Trophoblast cell (in vitro differentiated cells and primary cell): ENCODE measurements around the gene TOB1.
"Not testable (repeated sequence)": the region's sequence is repeated elsewhere in the genome, so short reads cannot be mapped to it uniquely, and the experiment has no call there.

Source experiments
- DNase-seq, 2 donors: peaks; one replicate each; pipeline ENCODE4 v3.0.0-alpha.2; 2016
- H2AFZ ChIP-seq: 2 replicates; pipeline ENCODE4 v1.6.1; 2013; ENCODE audit warnings: low read length, moderate library complexity, mild to moderate bottlenecking; ENCODE audit not compliant: insufficient read depth, poor library complexity
- H2AK5ac ChIP-seq: 2 replicates; pipeline ENCODE4 v1.6.1; 2013; ENCODE audit warnings: mild to moderate bottlenecking, low read length
- H2BK120ac ChIP-seq: 2 replicates; pipeline ENCODE4 v1.6.1; 2013; ENCODE audit warnings: low read length, mild to moderate bottlenecking, moderate library complexity; ENCODE audit not compliant: insufficient read depth, poor library complexity
- H2BK12ac ChIP-seq: 2 replicates; pipeline ENCODE4 v1.6.1; 2013; ENCODE audit warnings: mild to moderate bottlenecking, low read length, moderate library complexity
- H2BK5ac ChIP-seq: 2 replicates; pipeline ENCODE4 v1.6.1; 2013; ENCODE audit warnings: low read length, low read depth, moderate library complexity, mild to moderate bottlenecking; ENCODE audit not compliant: poor library complexity
- H3K14ac ChIP-seq: 2 replicates; pipeline ENCODE4 v1.6.1; 2013; ENCODE audit warnings: mild to moderate bottlenecking, low read length
- H3K18ac ChIP-seq: 2 replicates; pipeline ENCODE4 v1.6.1; 2013; ENCODE audit warnings: mild to moderate bottlenecking, low read length
- H3K23ac ChIP-seq: 2 replicates; pipeline ENCODE4 v1.6.1; 2013; ENCODE audit warnings: low read length
- H3K27ac ChIP-seq: 2 replicates; pipeline ENCODE4 v1.5.1; 2013; ENCODE audit warnings: low read depth, mild to moderate bottlenecking, inconsistent platforms, low read length, moderate library complexity
- H3K27me3 ChIP-seq: 2 replicates; pipeline ENCODE4 v1.6.1; 2013; ENCODE audit warnings: inconsistent platforms, mild to moderate bottlenecking, low read length, moderate library complexity; ENCODE audit not compliant: insufficient read depth
- H3K36me3 ChIP-seq, 2 experiments: 1 replicate in 1 of 2; 2 replicates in 1 of 2; pipeline ENCODE4 v1.6.1; 2013; ENCODE audit warnings: low read length in 2 of 2, mild to moderate bottlenecking in 2 of 2, moderate library complexity in 1 of 2; ENCODE audit not compliant: insufficient read depth in 2 of 2, control insufficient read depth in 1 of 2
- H3K4ac ChIP-seq: 2 replicates; pipeline ENCODE4 v1.6.1; 2013; ENCODE audit warnings: low read depth, mild to moderate bottlenecking, low read length, moderate library complexity
- H3K4me1 ChIP-seq, 2 experiments: 1 replicate in 1 of 2; 2 replicates in 1 of 2; pipeline ENCODE4 v1.6.1; 2013; ENCODE audit warnings: low read length in 2 of 2, mild to moderate bottlenecking in 2 of 2, moderate library complexity in 1 of 2; ENCODE audit not compliant: insufficient read depth in 2 of 2, control insufficient read depth in 1 of 2
- H3K4me2 ChIP-seq: 2 replicates; pipeline ENCODE4 v1.6.1; 2013; ENCODE audit warnings: inconsistent platforms, mild to moderate bottlenecking, low read length, moderate library complexity
- H3K4me3 ChIP-seq: 2 replicates; pipeline ENCODE4 v1.5.1; 2013; ENCODE audit warnings: mild to moderate bottlenecking, low read depth, low read length, inconsistent platforms
- H3K79me1 ChIP-seq: one replicate; pipeline ENCODE4 v1.6.1; 2013; ENCODE audit warnings: low read length
- H3K79me2 ChIP-seq: 2 replicates; pipeline ENCODE4 v1.6.1; 2013; ENCODE audit warnings: low read length, mild to moderate bottlenecking; ENCODE audit not compliant: control insufficient read depth, insufficient read depth, poor library complexity
- H3K9ac ChIP-seq: 2 replicates; pipeline ENCODE4 v1.6.1; 2013; ENCODE audit warnings: mild to moderate bottlenecking, low read length
- H3K9me3 ChIP-seq: 2 replicates; pipeline ENCODE4 v1.6.1; 2013; ENCODE audit warnings: low read depth, mild to moderate bottlenecking, control low read depth, inconsistent platforms, low read length; ENCODE audit not compliant: insufficient read depth
- H4K12ac ChIP-seq: 2 replicates; pipeline ENCODE4 v1.6.1; 2013; ENCODE audit warnings: low read depth, mild to moderate bottlenecking, low read length, moderate library complexity
- H4K8ac ChIP-seq: 2 replicates; pipeline ENCODE4 v1.6.1; 2013; ENCODE audit warnings: low read depth, mild to moderate bottlenecking, low read length, moderate library complexity
- H4K91ac ChIP-seq: one replicate; pipeline ENCODE4 v1.6.1; 2013; ENCODE audit warnings: low read depth, mild to moderate bottlenecking, low read length, moderate library complexity
- WGBS: extraction: QIAGEN DNeasy Blood & Tissue Kit; methylation state at CpG from one replicate; pipeline ENCODE4 v1.1.7; 2013; ENCODE audit warnings: missing lambda C conversion rate; ENCODE audit not compliant: insufficient read length, insufficient coverage; ENCODE audit errors: extremely low coverage; 5-methylcytosine and 5-hydroxymethylcytosine counted together

Gene TOB1

GRCh38 chr17:50861822-50862528 is 4.2 kb downstream of the TOB1 start:
- H2AFZ ChIP-seq = no peak overlapping the region
- no peak overlapping the region for H3K18ac ChIP-seq
- H3K9me3 ChIP-seq = no peaks in the 10 kb centered on the region
- H2BK5ac ChIP-seq = no peak overlapping the region
- H3K4me2 ChIP-seq = no peak overlapping the region
- H3K23ac ChIP-seq = no peak overlapping the region
- no peak overlapping the region for H3K4me3 ChIP-seq
- no peak overlapping the region for H2BK12ac ChIP-seq
- peaks cover 4 to 6% of the 10 kb centered on the region in 2 experiments for H3K36me3 ChIP-seq
- no peaks in the 10 kb centered on the region for H3K27me3 ChIP-seq
- no peak overlapping the region for H3K9ac ChIP-seq
- no peak overlapping the region for H4K91ac ChIP-seq
- no peak overlapping the region for H2BK120ac ChIP-seq
- no CpG with 5 or more reads among the region's 7 CpGs for WGBS
- no peaks in the 10 kb centered on the region for H3K4me1 ChIP-seq
- no peak overlapping the region for H4K12ac ChIP-seq
- H3K27ac ChIP-seq = no peak overlapping the region
- peaks cover 11% of the 10 kb centered on the region for H3K79me1 ChIP-seq
- H4K8ac ChIP-seq = no peak overlapping the region
- no peak overlapping the region for H3K4ac ChIP-seq
- no peak for DNase-seq
- peaks cover 10% of the 10 kb centered on the region for H3K79me2 ChIP-seq
- H2AK5ac ChIP-seq = no peak overlapping the region
- H3K14ac ChIP-seq = no peak overlapping the region

GRCh38 chr17:50861334-50861676 is 4.8 kb downstream of the TOB1 start:
- no peak overlapping the region for H3K4me3 ChIP-seq
- H3K4ac ChIP-seq = no peak overlapping the region
- no peak overlapping the region for H4K8ac ChIP-seq
- H3K36me3 ChIP-seq = peaks cover 4 to 6% of the 10 kb centered on the region in 2 experiments
- no peak overlapping the region for H2AFZ ChIP-seq
- H4K12ac ChIP-seq = no peak overlapping the region
- H3K4me2 ChIP-seq = no peak overlapping the region
- no peak overlapping the region for H2AK5ac ChIP-seq
- no peak overlapping the region for H2BK12ac ChIP-seq
- H3K9ac ChIP-seq = no peak overlapping the region
- no peaks in the 10 kb centered on the region for H3K9me3 ChIP-seq
- no peak overlapping the region for H2BK120ac ChIP-seq
- peaks cover 8% of the 10 kb centered on the region for H3K79me2 ChIP-seq
- H3K27ac ChIP-seq = no peak overlapping the region
- no peaks in the 10 kb centered on the region for H3K4me1 ChIP-seq
- no peak overlapping the region for H3K18ac ChIP-seq
- no peak overlapping the region for H4K91ac ChIP-seq
- peaks cover 6% of the 10 kb centered on the region for H3K79me1 ChIP-seq
- no peak for DNase-seq
- no peaks in the 10 kb centered on the region for H3K27me3 ChIP-seq
- no peak overlapping the region for H2BK5ac ChIP-seq
- no peak overlapping the region for H3K23ac ChIP-seq
- H3K14ac ChIP-seq = no peak overlapping the region
- no CpG with 5 or more reads among the region's 2 CpGs for WGBS

- not testable (repeated sequence) for H3K18ac ChIP-seq, H2BK5ac ChIP-seq, H4K91ac ChIP-seq, H3K4me1 ChIP-seq, H3K14ac ChIP-seq, H2BK120ac ChIP-seq, H2AK5ac ChIP-seq, H4K8ac ChIP-seq, H3K4me3 ChIP-seq, H2BK12ac ChIP-seq, H4K12ac ChIP-seq, H3K79me1 ChIP-seq, H2AFZ ChIP-seq, H3K4ac ChIP-seq, H3K27me3 ChIP-seq, H3K4me2 ChIP-seq, H3K79me2 ChIP-seq, H3K9me3 ChIP-seq, DNase-seq, H3K27ac ChIP-seq, H3K23ac ChIP-seq, H3K36me3 ChIP-seq, H3K9ac ChIP-seq
- WGBS = no CpG with 5 or more reads among the region's 15 CpGs
These were observed 6.4 kb downstream of the TOB1 start for GRCh38 chr17:50859727-50860126.

- no peak overlapping the region for H3K14ac ChIP-seq
- no peak overlapping the region for H2BK12ac ChIP-seq
- H3K23ac ChIP-seq = no peak overlapping the region
- H4K91ac ChIP-seq = no peak overlapping the region
- H3K79me2 ChIP-seq = no peaks in the 10 kb centered on the region
- H3K27ac ChIP-seq = no peak overlapping the region
- WGBS = no CpG with 5 or more reads among the region's 12 CpGs
- H3K4me1 ChIP-seq = no peaks in the 10 kb centered on the region
- H2AFZ ChIP-seq = no peak overlapping the region
- H2BK5ac ChIP-seq = no peak overlapping the region
- no peak overlapping the region for H3K4me3 ChIP-seq
- H3K27me3 ChIP-seq = no peaks in the 10 kb centered on the region
- no peak overlapping the region for H4K8ac ChIP-seq
- H3K9me3 ChIP-seq = no peaks in the 10 kb centered on the region
- H2BK120ac ChIP-seq = no peak overlapping the region
- DNase-seq = no peak
- H4K12ac ChIP-seq = no peak overlapping the region
- no peaks in the 10 kb centered on the region for H3K79me1 ChIP-seq
- H2AK5ac ChIP-seq = no peak overlapping the region
- no peak overlapping the region for H3K4me2 ChIP-seq
- no peak overlapping the region for H3K18ac ChIP-seq
- no peak overlapping the region for H3K9ac ChIP-seq
- H3K4ac ChIP-seq = no peak overlapping the region
- H3K36me3 ChIP-seq = peaks cover 4 to 6% of the 10 kb centered on the region in 2 experiments
These were observed 7.5 kb downstream of the TOB1 start for GRCh38 chr17:50858486-50859225.
